Mesendoderm (in vitro differentiated cells): Measurements from ENCODE around the gene MEGF9.

Experiments
- DNase-seq: peaks from one replicate; pipeline ENCODE4 v3.0.0; 2013
- H2AK5ac ChIP-seq: 2 replicates; pipeline ENCODE4 v1.6.1; 2013; ENCODE audit warnings: low read length, inconsistent platforms
- H2BK120ac ChIP-seq: 2 replicates; pipeline ENCODE4 v1.6.1; 2013; ENCODE audit warnings: low read depth, mild to moderate bottlenecking, low read length, moderate library complexity, mixed read lengths
- H2BK15ac ChIP-seq: replicated peaks from 2 replicates; pipeline ENCODE4 v1.6.1; 2013; ENCODE audit warnings: low read depth, mild to moderate bottlenecking, moderate library complexity
- H2BK5ac ChIP-seq: 2 replicates; pipeline ENCODE4 v1.6.1; 2013; ENCODE audit warnings: low read length, inconsistent platforms
- H3K18ac ChIP-seq: 2 replicates; pipeline ENCODE4 v1.6.1; 2013; ENCODE audit warnings: mild to moderate bottlenecking, low read length, mixed read lengths
- H3K23ac ChIP-seq: one replicate; pipeline ENCODE4 v1.6.1; 2013; ENCODE audit warnings: low read length
- H3K27ac ChIP-seq: 2 replicates; pipeline ENCODE4 v1.5.1; 2013; ENCODE audit warnings: low read depth, mild to moderate bottlenecking, inconsistent platforms, low read length, moderate library complexity
- H3K27me3 ChIP-seq: 2 replicates; pipeline ENCODE4 v1.6.1; 2013; ENCODE audit warnings: low read length, control low read depth, mild to moderate bottlenecking, inconsistent platforms; ENCODE audit not compliant: insufficient read depth, poor library complexity
- H3K36me3 ChIP-seq: 2 replicates; pipeline ENCODE4 v1.6.1; 2013; ENCODE audit warnings: low read length, inconsistent platforms; ENCODE audit not compliant: control insufficient read depth, insufficient read depth
- H3K4ac ChIP-seq: one replicate; pipeline ENCODE4 v1.6.1; 2013; ENCODE audit warnings: low read depth, mild to moderate bottlenecking, low read length, moderate library complexity
- H3K4me1 ChIP-seq: 2 replicates; pipeline ENCODE4 v1.6.1; 2013; ENCODE audit warnings: low read depth, low read length, inconsistent platforms; ENCODE audit not compliant: control insufficient read depth
- H3K4me2 ChIP-seq: 2 replicates; pipeline ENCODE4 v1.6.1; 2013; ENCODE audit warnings: low read length
- H3K4me3 ChIP-seq: 2 replicates; pipeline ENCODE4 v1.5.1; 2013; ENCODE audit warnings: mild to moderate bottlenecking, low read length
- H3K56ac ChIP-seq: one replicate; pipeline ENCODE4 v1.6.1; 2013; ENCODE audit warnings: low read length
- H3K79me1 ChIP-seq: 2 replicates; pipeline ENCODE4 v1.6.1; 2013; ENCODE audit warnings: low read length, inconsistent platforms
- H3K79me2 ChIP-seq: 2 replicates; pipeline ENCODE4 v1.6.1; 2013; ENCODE audit warnings: mild to moderate bottlenecking, low read length; ENCODE audit not compliant: control insufficient read depth, insufficient read depth
- H3K9ac ChIP-seq: 2 replicates; pipeline ENCODE4 v1.6.1; 2013; ENCODE audit warnings: low read length, inconsistent platforms
- H4K5ac ChIP-seq: one replicate; pipeline ENCODE4 v1.6.1; 2013; ENCODE audit warnings: low read length
- H4K8ac ChIP-seq: one replicate; pipeline ENCODE4 v1.6.1; 2013; ENCODE audit warnings: low read depth, mild to moderate bottlenecking, control low read depth, low read length, moderate library complexity
- WGBS: extraction: QIAGEN DNeasy Blood & Tissue Kit; methylation state at CpG from one replicate; pipeline ENCODE4 v1.1.7; 2013; ENCODE audit warnings: low lambda C conversion rate, missing lambda C conversion rate; ENCODE audit not compliant: insufficient coverage; ENCODE audit errors: extremely low coverage; 5-methylcytosine and 5-hydroxymethylcytosine counted together

Gene MEGF9

DNA sequence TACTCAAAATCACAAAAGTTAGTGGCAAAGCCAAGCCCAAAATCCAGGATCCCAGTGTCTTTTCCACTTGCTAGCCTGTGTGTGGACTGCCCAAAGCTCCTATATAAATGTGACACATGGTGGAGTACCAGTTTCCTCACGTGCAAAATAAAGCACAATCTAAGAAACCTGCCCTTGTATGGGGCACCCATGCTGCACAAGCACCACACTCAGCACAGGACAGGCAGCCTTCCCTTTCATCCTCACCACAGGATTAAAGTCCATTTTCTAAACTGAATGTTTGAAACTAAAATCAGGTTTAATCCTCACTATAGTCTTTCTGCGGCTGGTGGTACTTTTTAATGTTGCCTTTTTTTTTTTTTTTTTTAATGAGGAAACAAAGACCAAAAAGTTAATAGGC, 139.8 kb downstream of the MEGF9 start:
- peaks cover 18% of the 10 kb centered on the region for H3K79me1 ChIP-seq
- DNase-seq: no peak
- no peak overlapping the region for H3K4me3 ChIP-seq
- H2BK120ac ChIP-seq: no peak overlapping the region
- H3K9ac ChIP-seq: no peak overlapping the region
- H2BK15ac ChIP-seq: no peak overlapping the region
- peaks cover 39% of the 10 kb centered on the region for H3K79me2 ChIP-seq
- H3K27ac ChIP-seq: no peak overlapping the region
- no peak overlapping the region for H3K4ac ChIP-seq
- no peak overlapping the region for H3K23ac ChIP-seq
- H3K4me1 ChIP-seq: peaks cover 6% of the 10 kb centered on the region
- H2BK5ac ChIP-seq: no peak overlapping the region
- no peak overlapping the region for H3K18ac ChIP-seq
- H3K4me2 ChIP-seq: no peak overlapping the region
- H4K8ac ChIP-seq: no peak overlapping the region
- no peak overlapping the region for H4K5ac ChIP-seq
- H3K36me3 ChIP-seq: peaks cover 4% of the 10 kb centered on the region
- no peaks in the 10 kb centered on the region for H3K27me3 ChIP-seq
- no peak overlapping the region for H2AK5ac ChIP-seq
- no CpG with 5 or more reads among the region's 2 CpGs for WGBS
- no peak overlapping the region for H3K56ac ChIP-seq

DNA sequence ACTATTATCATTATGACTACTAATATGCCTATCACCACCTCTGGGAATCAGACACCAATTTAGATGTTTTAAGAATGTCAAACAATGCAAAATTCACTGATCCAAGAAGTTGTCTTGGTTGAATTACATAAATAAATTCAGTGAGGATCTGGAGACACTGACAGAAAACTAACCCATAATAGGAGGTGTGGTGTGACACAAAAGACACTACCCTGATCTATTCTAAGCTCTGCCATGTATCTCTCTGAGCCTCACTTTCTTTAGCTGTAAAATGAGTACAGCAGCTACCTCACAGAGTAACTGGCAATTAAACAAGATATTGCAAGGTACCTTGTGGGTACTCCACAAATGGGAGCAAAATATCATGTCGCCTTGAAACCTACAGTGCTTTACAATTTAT, 141.8 kb downstream of the MEGF9 start:
- Histone ChIP-seq H3K79me2 (peaks cover 25% of the 10 kb centered on the region), H3K23ac (no peak overlapping the region), H3K79me1 (peaks cover 11% of the 10 kb centered on the region), H3K4ac (no peak overlapping the region), H3K27ac (no peak overlapping the region), H3K18ac (no peak overlapping the region), H2BK120ac (no peak overlapping the region), H4K8ac (no peak overlapping the region), H4K5ac (no peak overlapping the region), H3K27me3 (no peaks in the 10 kb centered on the region), H3K36me3 (peaks cover 8% of the 10 kb centered on the region), H3K56ac (no peak overlapping the region), H2AK5ac (no peak overlapping the region), H3K4me3 (no peak overlapping the region), H3K4me1 (no peaks in the 10 kb centered on the region), H2BK5ac (no peak overlapping the region), H3K4me2 (no peak overlapping the region), H3K9ac (no peak overlapping the region), H2BK15ac (no peak overlapping the region)
- no peak for DNase-seq
- no CpG with 5 or more reads among the region's 1 CpG for WGBS

DNA sequence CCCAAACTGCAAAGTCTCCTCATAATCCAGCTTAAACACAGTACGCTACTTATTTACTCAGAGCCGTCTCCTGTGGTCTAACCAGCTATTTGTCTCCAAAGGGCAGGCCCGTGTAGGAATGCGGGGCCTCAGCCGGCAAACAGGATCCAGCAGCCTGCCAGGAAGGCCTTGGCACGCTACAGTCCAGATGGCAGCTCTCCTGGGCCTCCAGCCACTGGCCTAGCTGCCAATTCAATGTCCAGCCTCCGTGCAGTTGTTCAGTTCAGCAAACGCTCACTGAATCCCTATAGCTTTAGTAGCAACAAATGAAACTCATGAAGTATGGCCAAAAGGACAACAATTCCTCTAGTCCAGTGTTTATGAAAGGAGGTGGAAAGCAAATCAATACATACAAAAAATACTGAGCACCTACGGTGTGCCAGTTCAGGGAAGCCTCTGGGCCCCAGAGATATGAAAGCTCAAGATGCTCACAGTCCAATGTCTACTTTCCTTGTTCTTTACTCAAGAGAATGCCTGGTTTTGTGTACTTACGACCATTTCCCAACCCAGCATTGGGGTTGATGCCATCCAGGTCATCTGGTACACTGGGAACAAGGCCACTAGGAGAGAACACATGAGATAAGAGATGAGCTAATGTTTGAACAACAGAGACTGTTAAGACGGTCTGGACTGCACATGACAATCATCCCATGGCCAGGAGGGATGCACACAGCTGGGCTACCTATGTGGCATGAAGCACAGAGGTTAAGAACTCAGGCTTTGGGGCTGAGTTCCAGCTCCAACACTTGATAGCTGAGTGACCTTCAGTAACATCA, 142.6 kb downstream of the MEGF9 start:
- no peak overlapping the region for H2BK15ac ChIP-seq

DNA sequence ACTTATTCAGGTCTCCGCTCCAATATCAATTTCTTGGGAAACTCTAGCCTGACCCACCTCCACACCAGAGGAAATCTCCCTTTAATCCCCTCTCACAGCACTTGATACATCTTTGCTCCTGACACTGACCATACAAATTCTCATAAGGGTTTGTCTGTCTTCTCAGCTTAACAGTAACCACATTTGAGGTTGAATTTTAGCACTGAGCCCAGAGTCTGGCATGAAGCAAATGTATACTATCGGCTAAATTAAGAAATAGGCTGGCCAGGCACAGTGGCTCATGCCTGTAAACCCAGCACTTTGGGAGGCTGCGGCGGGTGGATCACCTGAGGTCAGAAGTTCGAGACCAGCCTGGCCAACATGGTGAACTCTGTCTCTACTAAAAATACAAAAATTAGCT, 144.0 kb downstream of the MEGF9 start:
- no peak for DNase-seq
- peaks cover 10% of the 10 kb centered on the region for H3K79me1 ChIP-seq
- no peaks in the 10 kb centered on the region for H3K27me3 ChIP-seq
- H3K23ac ChIP-seq: no peak overlapping the region
- no peak overlapping the region for H3K4ac ChIP-seq
- peaks cover 19% of the 10 kb centered on the region for H3K79me2 ChIP-seq
- no peak overlapping the region for H3K18ac ChIP-seq
- H2BK15ac ChIP-seq: no peak overlapping the region
- H3K4me3 ChIP-seq: no peak overlapping the region
- no peak overlapping the region for H2AK5ac ChIP-seq
- H3K9ac ChIP-seq: no peak overlapping the region
- no peak overlapping the region for H3K56ac ChIP-seq
- H4K5ac ChIP-seq: no peak overlapping the region
- no peak overlapping the region for H3K27ac ChIP-seq
- no peak overlapping the region for H2BK5ac ChIP-seq
- H3K4me2 ChIP-seq: no peak overlapping the region
- peaks cover 11% of the 10 kb centered on the region for H3K36me3 ChIP-seq
- no peaks in the 10 kb centered on the region for H3K4me1 ChIP-seq
- no CpG with 5 or more reads among the region's 5 CpGs for WGBS
- H2BK120ac ChIP-seq: no peak overlapping the region
- H4K8ac ChIP-seq: no peak overlapping the region

More for the DNA sequence above, 142.6 kb downstream of the MEGF9 start:
- Histone ChIP-seq H3K79me1 (peaks cover 11% of the 10 kb centered on the region), H3K4me2 (no peak overlapping the region), H3K56ac (no peak overlapping the region), H3K4me3 (no peak overlapping the region), H3K79me2 (peaks cover 19% of the 10 kb centered on the region), H3K4me1 (no peaks in the 10 kb centered on the region), H2AK5ac (no peak overlapping the region), H3K4ac (no peak overlapping the region), H4K8ac (no peak overlapping the region), H3K27ac (no peak overlapping the region), H2BK120ac (no peak overlapping the region), H4K5ac (no peak overlapping the region), H3K18ac (no peak overlapping the region), H2BK5ac (no peak overlapping the region), H3K27me3 (no peaks in the 10 kb centered on the region), H3K36me3 (peaks cover 8% of the 10 kb centered on the region), H3K9ac (no peak overlapping the region), H3K23ac (no peak overlapping the region)
- WGBS: no CpG with 5 or more reads among the region's 11 CpGs
- no peak for DNase-seq

DNA sequence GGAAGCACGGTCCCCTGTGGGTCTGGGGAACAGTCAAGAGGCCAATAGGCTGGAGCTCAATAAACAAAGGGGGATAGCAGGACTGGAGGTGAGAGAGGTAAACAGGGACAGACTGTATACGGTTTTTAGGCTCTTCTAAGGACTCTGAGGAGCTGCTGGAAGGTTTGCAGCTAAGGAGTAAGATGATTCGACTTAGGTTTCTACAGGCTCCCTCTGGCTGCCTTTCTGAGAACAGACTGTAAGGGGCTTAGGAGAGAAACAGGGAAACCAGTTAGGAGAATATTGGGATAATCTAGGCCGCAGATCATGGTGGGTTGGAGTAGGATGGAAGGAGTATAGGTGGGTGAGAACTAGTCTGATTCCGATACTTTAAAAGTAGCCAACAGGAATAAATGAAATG, 144.7 kb downstream of the MEGF9 start:
- Histone ChIP-seq H3K56ac (no peak overlapping the region), H3K36me3 (peaks cover 11% of the 10 kb centered on the region)

DNA sequence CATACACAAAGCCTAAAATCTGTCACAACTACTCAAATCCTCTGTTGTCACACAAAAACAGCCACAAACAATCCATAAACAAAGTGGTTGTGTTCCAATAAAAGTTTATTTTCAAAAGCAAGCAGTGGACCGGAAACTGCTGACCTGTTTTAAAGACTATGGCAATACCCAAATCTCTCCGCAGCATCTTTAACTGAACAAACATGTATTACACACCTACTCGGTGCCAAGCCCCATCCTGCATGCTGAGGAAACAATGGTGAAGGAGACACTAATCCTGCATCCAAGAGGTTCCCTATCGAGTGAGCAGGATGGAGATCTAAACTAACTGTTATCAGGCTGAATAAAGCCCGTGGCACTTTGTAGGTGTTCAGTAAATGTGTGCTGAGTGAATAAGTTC, 145.5 kb downstream of the MEGF9 start:
- Histone ChIP-seq H3K4me3 (no peak overlapping the region), H3K18ac (no peak overlapping the region), H3K4ac (no peak overlapping the region), H3K4me2 (no peak overlapping the region), H3K4me1 (no peaks in the 10 kb centered on the region), H3K27ac (no peak overlapping the region), H3K23ac (no peak overlapping the region), H4K8ac (no peak overlapping the region), H2BK15ac (no peak overlapping the region), H3K36me3 (peaks cover 11% of the 10 kb centered on the region), H3K79me2 (peaks cover 9% of the 10 kb centered on the region), H3K79me1 (peaks cover 5% of the 10 kb centered on the region), H3K27me3 (no peaks in the 10 kb centered on the region), H2AK5ac (no peak overlapping the region), H2BK5ac (no peak overlapping the region), H4K5ac (no peak overlapping the region), H2BK120ac (no peak overlapping the region), H3K56ac (no peak overlapping the region), H3K9ac (no peak overlapping the region)
- no peak for DNase-seq
- WGBS: no CpG with 5 or more reads among the region's 5 CpGs

More for the DNA sequence above, 144.7 kb downstream of the MEGF9 start:
- no peak overlapping the region for H2BK5ac ChIP-seq
- no peak overlapping the region for H3K23ac ChIP-seq
- H3K27me3 ChIP-seq: no peaks in the 10 kb centered on the region
- H3K4me2 ChIP-seq: no peak overlapping the region
- no peak overlapping the region for H2BK120ac ChIP-seq
- H2AK5ac ChIP-seq: no peak overlapping the region
- no peak for DNase-seq
- no CpG with 5 or more reads among the region's 5 CpGs for WGBS
- H3K4me1 ChIP-seq: no peaks in the 10 kb centered on the region
- peaks cover 15% of the 10 kb centered on the region for H3K79me2 ChIP-seq
- H3K79me1 ChIP-seq: peaks cover 7% of the 10 kb centered on the region
- H3K4me3 ChIP-seq: no peak overlapping the region
- no peak overlapping the region for H3K9ac ChIP-seq
- no peak overlapping the region for H4K8ac ChIP-seq
- H4K5ac ChIP-seq: no peak overlapping the region
- H2BK15ac ChIP-seq: no peak overlapping the region
- H3K27ac ChIP-seq: no peak overlapping the region
- no peak overlapping the region for H3K18ac ChIP-seq
- H3K4ac ChIP-seq: no peak overlapping the region
